GM12878 (cell line): ENCODE data around the gene CR1L.

Experiments used
- BHLHE40 ChIP-seq, 2 experiments: fragments of 450-650 bp in 1 of 2; IDR thresholded peaks; 2 replicates each; pipeline ENCODE4 v1.6.1; 2011 to 2017; ENCODE audit warnings: low read depth in 2 of 2, borderline replicate concordance in 1 of 2, improper control_type of control experiment in 1 of 2, low read length in 1 of 2, mild to moderate bottlenecking in 1 of 2
- CEBPB ChIP-seq, 2 experiments: fragments of 150-350 bp in 1 of 2; IDR thresholded peaks; 2 replicates each; pipeline ENCODE4 v1.6.1; 2012 to 2014; ENCODE audit warnings: low read depth in 2 of 2, low read length in 2 of 2, borderline replicate concordance in 1 of 2, inconsistent platforms in 1 of 2
- CREB1 ChIP-seq: IDR thresholded peaks from 2 replicates; pipeline ENCODE4 v1.6.1; 2012; ENCODE audit warnings: low read depth, mild to moderate bottlenecking, inconsistent platforms
- E2F4 ChIP-seq: IDR thresholded peaks from 2 replicates; pipeline ENCODE4 v1.6.1; 2012; ENCODE audit warnings: low read depth, low read length, improper control_type of control experiment
- MXI1 ChIP-seq: fragments of 150-350 bp; IDR thresholded peaks from 2 replicates; pipeline ENCODE4 v1.6.1; 2011; ENCODE audit warnings: low read depth, mild to moderate bottlenecking, inconsistent platforms, low read length, improper control_type of control experiment
- POLR2AphosphoS5 ChIP-seq: IDR thresholded peaks from 2 replicates; pipeline ENCODE4 v1.6.1; 2011; ENCODE audit warnings: mild to moderate bottlenecking, low read length, inconsistent platforms
- PRDM15 ChIP-seq: fragments of 450-650 bp; formaldehyde crosslinking; IDR thresholded peaks from 2 replicates; pipeline ENCODE4 v1.4.0; 2020; ENCODE audit warnings: mild to moderate bottlenecking, moderate library complexity
- RELA ChIP-seq: fragments of 450-650 bp; IDR thresholded peaks from 2 replicates; pipeline ENCODE4 v1.8.0; 2014; ENCODE audit warnings: borderline replicate concordance; ENCODE audit not compliant: partially characterized antibody
- SIN3A ChIP-seq: IDR thresholded peaks from 2 replicates; pipeline ENCODE4 v1.6.1; 2012; ENCODE audit warnings: low read depth, low read length, improper control_type of control experiment
- TAF1 ChIP-seq: IDR thresholded peaks from 2 replicates; pipeline ENCODE4 v1.6.1; 2011; ENCODE audit warnings: mild to moderate bottlenecking, low read depth, low read length, borderline replicate concordance
- YBX1 ChIP-seq: fragments of 450-650 bp; IDR thresholded peaks from 2 replicates; pipeline ENCODE4 v1.6.1; 2016; ENCODE audit warnings: antibody characterized with exemption
- TF ChIP-seq, protein P1 (sequence below): fragments of 450-650 bp; IDR thresholded peaks from 2 replicates; pipeline ENCODE4 v1.6.1; 2014; ENCODE audit warnings: mild to moderate bottlenecking
- TF ChIP-seq, protein P2 (sequence below): IDR thresholded peaks from 2 replicates; pipeline ENCODE4 v1.6.1; 2012; ENCODE audit warnings: low read depth, low read length, improper control_type of control experiment

- TF ChIP-seq, protein P1, sequence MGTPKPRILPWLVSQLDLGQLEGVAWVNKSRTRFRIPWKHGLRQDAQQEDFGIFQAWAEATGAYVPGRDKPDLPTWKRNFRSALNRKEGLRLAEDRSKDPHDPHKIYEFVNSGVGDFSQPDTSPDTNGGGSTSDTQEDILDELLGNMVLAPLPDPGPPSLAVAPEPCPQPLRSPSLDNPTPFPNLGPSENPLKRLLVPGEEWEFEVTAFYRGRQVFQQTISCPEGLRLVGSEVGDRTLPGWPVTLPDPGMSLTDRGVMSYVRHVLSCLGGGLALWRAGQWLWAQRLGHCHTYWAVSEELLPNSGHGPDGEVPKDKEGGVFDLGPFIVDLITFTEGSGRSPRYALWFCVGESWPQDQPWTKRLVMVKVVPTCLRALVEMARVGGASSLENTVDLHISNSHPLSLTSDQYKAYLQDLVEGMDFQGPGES, result no peak
- no peak for TF ChIP-seq MXI1
- TF ChIP-seq POLR2AphosphoS5, result no peak
- TF ChIP-seq SIN3A, result no peak
- TF ChIP-seq PRDM15, result no peak
- no peak for TF ChIP-seq YBX1
- TF ChIP-seq CREB1, result no peak
- no peak for TF ChIP-seq TAF1
- TF ChIP-seq, protein P2, sequence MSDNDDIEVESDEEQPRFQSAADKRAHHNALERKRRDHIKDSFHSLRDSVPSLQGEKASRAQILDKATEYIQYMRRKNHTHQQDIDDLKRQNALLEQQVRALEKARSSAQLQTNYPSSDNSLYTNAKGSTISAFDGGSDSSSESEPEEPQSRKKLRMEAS, result no peak
- no peak for TF ChIP-seq RELA
- no peak for TF ChIP-seq E2F4
- no peak for TF ChIP-seq BHLHE40 (IDR thresholded peaks at IDR 0.05; ENCODE audit: borderline replicate concordance in 1 of 2, low read depth in 2 of 2, low read length in 1 of 2)
- TF ChIP-seq CEBPB (IDR thresholded peaks at IDR 0.05; ENCODE audit: borderline replicate concordance in 1 of 2, low read depth in 2 of 2, low read length in 2 of 2), result no peak
Measured at GRCh38 chr1:207753611-207754010, 108.7 kb downstream of the CR1L start.
